Measurements from ENCODE around the gene PLEKHH1.

GRCh38 chr14:67573228-67574010, 40.3 kb downstream of the PLEKHH1 start:
- TF ChIP-seq CTCF (IDR thresholded peaks at IDR 0.05): no peak
- no peak for TF ChIP-seq POLR2A (IDR thresholded peaks at IDR 0.05)
